Femur (tissue), 1 donor: ENCODE data around the gene PEX14.
"Not testable (repeated sequence)": the region's sequence is repeated elsewhere in the genome, so short reads cannot be mapped to it uniquely, and the experiment has no call there.

Experiments used
- DNase-seq: peaks from one replicate; pipeline ENCODE4 v3.0.0-alpha.2; 2017

The PEX14 gene

DNA sequence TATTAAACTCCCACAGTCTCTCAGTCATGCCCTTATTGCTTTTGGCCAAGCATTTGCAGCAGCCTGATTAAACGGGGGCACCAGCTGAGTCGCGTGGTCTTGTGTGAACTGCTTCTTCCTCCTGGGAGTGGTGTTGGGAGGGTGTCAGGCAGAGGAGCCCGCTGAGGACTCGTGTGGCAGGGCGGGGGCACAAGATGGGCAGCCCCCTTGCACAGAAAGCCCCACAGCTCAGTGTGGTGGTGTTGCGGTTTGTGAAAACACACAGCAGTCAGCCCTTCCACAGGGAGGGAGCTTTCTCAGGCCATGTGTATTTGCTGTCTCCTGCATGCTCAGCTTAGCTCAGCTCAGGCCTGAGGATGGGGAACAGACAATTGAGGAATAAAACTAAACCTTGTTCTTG is 22.4 kb downstream of the PEX14 start:
- no peak for DNase-seq

DNA sequence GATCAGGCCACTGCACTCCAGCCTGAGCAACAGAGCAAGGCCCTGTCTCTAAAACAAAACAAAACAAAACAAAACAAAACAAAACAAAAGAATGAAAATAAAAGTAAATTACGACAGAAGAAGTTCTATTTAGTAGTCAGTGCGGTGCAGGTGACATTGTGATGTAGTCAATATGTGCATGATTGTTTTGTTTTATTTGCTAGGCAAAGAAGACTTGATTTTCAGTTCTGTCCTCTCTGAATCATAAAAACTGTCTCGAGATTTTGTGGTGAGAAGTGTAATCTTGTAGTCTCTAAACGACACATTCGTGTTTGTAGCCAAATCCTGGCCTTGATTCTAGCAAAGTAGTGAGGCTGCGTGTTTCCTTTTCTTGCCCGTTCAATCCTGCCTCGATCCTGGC is 23.5 kb downstream of the PEX14 start:
- no peak for DNase-seq

GRCh38 chr1:10502206-10502605 is 27.5 kb downstream of the PEX14 start:
- DNase-seq = no peak

- no peak for DNase-seq
Observed at GRCh38 chr1:10504249-10504648, 29.5 kb downstream of the PEX14 start.

- not testable (repeated sequence) for DNase-seq
Observed at GRCh38 chr1:10506046-10506676, 31.4 kb downstream of the PEX14 start.

GRCh38 chr1:10506677-10507047 is 31.9 kb downstream of the PEX14 start:
- DNase-seq = no peak

- DNase-seq = peak; percentile 71
Observed at GRCh38 chr1:10507111-10507879, 32.5 kb downstream of the PEX14 start.

DNA sequence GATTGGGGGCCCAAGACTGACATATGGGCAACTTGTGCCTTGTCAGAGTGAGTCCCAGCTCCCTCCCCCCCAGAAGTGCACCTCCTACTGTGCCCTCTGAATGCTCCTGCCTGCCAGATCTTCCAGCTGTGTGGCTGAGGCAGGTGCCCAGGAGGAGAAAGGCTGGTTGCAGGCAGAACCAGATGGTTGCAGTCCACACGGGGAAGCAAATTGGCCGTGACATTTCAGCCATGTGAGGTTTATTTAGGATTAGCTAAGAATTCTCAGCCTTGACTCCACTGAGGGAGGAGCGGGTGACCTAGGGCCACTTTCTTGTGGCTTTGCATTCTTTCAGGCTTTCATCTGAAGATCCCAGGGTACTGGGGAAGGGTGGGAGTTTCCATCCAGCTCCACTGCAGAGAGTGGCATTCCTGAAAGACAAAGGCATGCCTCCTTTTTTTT is 33.8 kb downstream of the PEX14 start:
- DNase-seq = peak; percentile 42

DNA sequence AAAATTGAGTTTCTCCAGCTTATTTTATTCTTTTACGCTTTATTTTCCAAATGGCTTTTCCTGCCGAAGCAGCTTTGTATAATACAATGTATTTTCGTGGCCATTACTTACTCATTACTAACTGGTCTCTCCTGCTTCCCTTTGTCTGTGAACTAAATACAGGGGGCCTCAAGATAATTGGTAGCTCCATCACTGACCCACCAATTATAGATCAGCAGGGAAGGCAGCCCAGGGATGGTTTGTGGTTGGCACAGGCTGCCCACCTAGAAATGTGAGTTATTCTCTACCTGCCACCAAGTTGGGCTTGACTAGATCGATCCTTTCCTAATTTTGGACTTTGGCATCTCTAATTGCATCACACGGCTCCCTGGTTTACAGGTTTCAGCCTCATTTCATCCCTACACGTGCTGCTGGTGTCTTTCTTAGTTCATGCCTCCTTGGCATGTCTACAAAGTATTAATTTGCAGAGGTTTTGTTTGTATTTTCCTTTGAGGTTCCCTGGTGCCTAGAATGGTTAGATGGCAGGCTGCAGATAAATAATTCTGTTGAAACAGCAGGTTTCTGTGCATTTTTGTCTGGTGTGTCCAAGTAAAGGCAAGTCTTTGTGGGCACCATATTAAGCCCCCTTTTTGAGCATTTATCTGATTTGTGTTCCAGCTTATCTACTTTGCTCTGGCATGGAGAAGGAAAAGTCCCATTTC is 35.2 kb downstream of the PEX14 start:
- DNase-seq = no peak

DNA sequence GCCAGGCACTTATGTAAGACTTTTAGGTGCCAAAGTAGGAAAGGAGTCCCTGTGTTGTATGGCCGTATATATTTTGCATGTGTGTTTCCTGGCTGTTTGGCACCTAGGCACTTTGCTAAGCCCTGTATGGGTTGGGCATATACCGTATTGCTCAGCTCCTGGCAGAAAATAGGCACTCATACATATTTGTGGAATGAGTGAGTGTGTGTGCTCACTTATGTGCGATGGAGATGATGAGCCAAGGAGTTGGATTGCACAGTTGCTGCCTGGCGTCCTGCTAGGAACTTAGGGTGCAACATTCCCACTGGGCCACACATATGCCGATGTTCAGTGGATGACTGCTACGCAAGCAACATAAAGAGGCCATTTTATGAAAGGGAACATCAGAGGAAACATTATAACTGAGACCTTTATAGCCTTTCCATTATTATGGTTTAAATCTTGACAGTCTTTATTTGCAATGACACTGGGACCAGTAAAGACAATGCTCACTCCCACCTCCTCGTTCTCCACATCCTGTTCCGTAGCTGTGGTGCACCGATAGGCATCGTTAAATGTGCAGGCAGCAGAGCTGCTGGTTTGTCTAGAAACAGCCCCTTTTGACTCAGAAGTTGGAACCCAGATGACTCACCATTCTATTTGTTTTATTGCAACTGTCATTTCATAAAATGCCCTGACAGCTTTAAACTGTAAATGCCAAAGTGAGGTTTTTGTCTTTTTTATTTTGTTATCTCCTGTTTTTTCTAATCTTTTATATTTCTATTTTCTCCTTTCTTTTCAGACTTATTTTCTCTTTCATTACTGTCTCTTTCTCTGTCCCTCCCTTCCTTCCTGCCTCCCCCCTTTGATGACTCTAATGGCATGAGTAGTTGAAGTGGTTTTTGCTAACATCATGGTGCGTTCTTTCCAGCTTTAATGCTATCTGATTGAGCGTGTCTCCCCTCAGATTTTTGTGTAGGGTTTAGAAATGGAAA is 36.1 kb downstream of the PEX14 start:
- DNase-seq = no peak

GRCh38 chr1:10511494-10511885 is 36.7 kb downstream of the PEX14 start:
- no peak for DNase-seq

DNA sequence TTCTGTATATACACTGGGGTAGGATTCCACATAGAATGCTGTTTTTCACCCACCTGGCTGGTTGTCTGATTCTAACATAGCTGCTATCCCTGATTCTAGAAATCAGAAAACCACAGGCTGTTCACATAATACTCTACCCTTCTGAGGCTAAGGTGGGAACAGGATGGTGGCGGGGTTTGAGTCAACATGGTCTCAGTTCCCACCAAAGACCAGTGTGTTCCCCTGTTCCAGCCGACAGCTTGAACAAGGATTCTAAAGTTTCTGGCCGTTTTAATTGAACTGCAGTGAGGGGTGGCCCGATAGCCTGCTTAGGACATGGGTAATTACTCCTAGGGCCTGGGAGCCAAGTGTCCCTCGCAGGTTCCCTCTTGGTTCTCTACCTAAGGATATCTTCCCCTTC is 38.4 kb downstream of the PEX14 start:
- DNase-seq = no peak

DNA sequence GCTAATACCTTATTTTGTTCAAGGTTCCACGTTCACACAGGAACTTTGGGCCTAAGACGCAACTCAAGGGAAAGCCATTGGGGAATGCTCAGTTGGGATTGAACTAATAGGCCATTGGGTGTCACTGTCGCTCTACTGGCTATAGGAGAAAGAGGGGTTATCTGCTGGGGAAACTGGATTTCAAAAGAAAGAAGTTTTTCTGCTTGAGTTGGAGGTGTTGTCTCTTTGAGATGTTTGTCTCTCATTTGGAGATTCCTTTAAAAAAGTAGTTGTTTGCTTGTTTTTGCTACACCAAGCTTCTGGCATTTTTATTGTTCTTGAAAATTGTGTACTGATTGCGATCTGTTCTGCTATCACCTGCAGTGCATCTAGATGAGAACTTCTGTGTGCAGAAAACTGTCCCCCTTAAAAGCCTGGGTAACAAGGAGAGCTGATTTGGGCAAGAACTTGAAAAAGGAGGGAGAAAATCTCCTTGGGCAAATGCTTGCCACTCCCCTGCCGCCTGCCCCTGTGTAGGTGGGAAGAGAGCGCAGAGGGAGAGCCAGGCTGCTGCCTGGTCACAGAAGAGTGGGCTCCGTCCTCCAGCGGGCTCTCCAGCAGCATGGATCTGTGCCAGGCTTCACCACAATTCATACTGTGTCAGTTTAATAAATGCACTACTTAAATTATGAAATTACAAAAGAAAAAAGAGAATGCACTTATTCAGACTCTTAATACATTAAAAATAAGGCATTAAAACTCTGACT is 39.9 kb downstream of the PEX14 start:
- DNase-seq = no peak

GRCh38 chr1:10515301-10515975 is 40.7 kb downstream of the PEX14 start:
- DNase-seq = no peak

DNA sequence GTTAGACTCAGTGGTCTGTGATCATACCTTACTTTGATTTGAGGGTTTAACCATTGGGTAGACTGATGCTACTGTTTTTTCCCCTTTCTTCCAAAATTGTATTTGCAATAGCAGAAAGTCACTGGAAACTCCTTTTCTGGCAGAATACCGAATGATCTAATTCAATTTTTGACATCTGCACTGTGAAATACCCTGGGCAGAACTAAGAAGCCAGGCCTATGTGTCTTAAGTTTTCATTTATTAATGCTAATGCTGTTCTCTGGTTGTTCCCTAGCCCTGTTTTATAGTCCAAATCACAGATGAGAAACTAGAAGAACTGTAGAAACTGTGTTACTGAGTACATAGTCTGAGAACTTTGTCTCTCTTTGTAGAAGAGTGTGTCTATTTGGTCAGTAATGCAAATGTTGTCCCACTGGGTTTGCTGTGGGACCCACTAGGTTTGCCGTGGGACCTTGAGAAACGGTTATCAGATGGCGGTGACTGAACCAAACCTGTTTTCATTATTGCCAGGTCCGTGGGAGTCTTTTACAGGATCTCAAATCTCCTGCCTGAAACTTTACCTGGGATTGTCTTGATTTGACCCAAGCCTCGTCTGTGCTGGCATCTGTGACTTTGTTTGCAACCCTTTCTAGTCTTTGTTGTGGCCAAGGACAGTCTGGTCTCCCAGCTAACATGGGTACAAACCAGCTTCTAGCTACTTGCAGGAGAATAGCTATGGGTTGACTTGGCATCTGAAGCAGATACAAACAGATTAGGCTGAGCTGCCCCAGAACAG is 41.4 kb downstream of the PEX14 start:
- DNase-seq = no peak

- DNase-seq = no peak
Observed at GRCh38 chr1:10516925-10517676, 42.4 kb downstream of the PEX14 start.

- no peak for DNase-seq
Observed at GRCh38 chr1:10517677-10517982, 42.9 kb downstream of the PEX14 start.

- no peak for DNase-seq
Observed at GRCh38 chr1:10519016-10519417, 44.3 kb downstream of the PEX14 start.

DNA sequence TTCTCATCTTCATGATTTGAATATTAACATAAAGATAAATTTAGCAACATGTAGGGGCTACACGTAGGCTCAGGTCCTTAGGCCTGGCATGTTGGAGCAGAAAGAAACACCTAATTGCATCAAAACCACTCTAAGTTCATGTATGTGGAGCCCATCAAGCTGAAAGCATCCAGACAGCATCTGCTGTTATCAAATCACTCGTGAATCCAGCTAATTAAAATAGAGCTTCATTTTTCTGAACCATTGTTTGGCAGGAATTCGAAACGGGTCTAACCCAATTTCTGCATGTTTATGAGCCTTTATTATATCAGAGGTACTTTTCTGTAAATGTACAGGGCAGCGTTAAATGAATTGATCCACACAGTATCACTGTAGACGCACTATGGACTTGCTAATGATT is 45.7 kb downstream of the PEX14 start:
- no peak for DNase-seq

DNA sequence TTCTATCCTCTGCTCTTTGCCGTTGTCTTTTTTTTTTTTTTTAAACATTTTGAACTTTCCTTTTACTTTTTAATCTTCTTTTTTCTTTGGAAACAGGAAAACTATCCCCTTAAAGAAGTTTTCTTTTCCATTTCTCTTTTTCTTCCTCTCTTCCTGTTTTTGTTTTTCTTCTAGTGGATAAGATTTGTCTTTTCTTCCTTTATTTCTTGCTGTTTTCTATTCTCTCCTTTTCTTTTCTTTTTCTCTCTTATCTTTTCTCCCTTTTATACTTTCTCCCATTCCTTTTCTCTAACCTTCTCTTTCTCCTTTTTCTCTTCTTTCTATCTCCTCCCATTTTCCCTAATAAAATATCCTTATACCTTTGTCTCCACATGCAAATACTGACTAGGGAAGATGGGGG is 46.2 kb downstream of the PEX14 start:
- no peak for DNase-seq
